Endothelial cell (in vitro differentiated cells): ENCODE measurements around the gene ANK2. TPM values are rescaled to one million over a fixed set of nuclear protein-coding genes. Genes with fewer than 3 reads are reported as not detected.

Experiments used
- DNase-seq: peaks from one replicate; pipeline ENCODE4 v3.0.0; 2021; ENCODE audit warnings: low spot score
- H3K27ac Mint-ChIP-seq: one replicate; pipeline ENCODE4 v1.8.0; 2021; ENCODE audit warnings: mixed read lengths, inconsistent platforms; ENCODE audit not compliant: unreplicated experiment
- H3K27me3 Mint-ChIP-seq: one replicate; pipeline ENCODE4 v1.8.0; 2021; ENCODE audit warnings: mild to moderate bottlenecking, moderate library complexity, mixed read lengths, inconsistent platforms; ENCODE audit not compliant: unreplicated experiment
- H3K36me3 Mint-ChIP-seq: one replicate; pipeline ENCODE4 v1.8.0; 2021; ENCODE audit warnings: mild to moderate bottlenecking, low read depth, mixed read lengths, inconsistent platforms; ENCODE audit not compliant: unreplicated experiment
- H3K4me1 Mint-ChIP-seq: one replicate; pipeline ENCODE4 v1.8.0; 2021; ENCODE audit warnings: mild to moderate bottlenecking, mixed read lengths, inconsistent platforms; ENCODE audit not compliant: unreplicated experiment
- H3K4me3 Mint-ChIP-seq: one replicate; pipeline ENCODE4 v1.8.0; 2021; ENCODE audit warnings: mild to moderate bottlenecking, mixed read lengths, inconsistent platforms; ENCODE audit not compliant: unreplicated experiment
- H3K9me3 Mint-ChIP-seq: one replicate; pipeline ENCODE4 v1.8.0; 2021; ENCODE audit warnings: mixed read lengths, inconsistent platforms; ENCODE audit not compliant: unreplicated experiment
- CTCF ChIP-seq: fragments of 200-600 bp; sonication (generic); IDR thresholded peaks from one replicate; pipeline ENCODE4 v1.5.0; 2021; ENCODE audit warnings: antibody characterized with exemption; ENCODE audit not compliant: unreplicated experiment
- total RNA-seq: library from RNA; stranded (reverse); fragmentation: NEBNext Ultra II Directional; extraction: Animal tissue kit (Norgen Biotek cat#: 25700); gene quantifications from one replicate; pipeline ENCODE4 v1.2.1, GENCODE V29; 2021; ENCODE audit not compliant: unreplicated experiment

Gene ANK2
- total RNA-seq, 1 donor from 2014 or later = 47.2 TPM

- no peak overlapping the region for H3K27ac Mint-ChIP-seq
- DNase-seq = no peak
- H3K4me1 Mint-ChIP-seq = no peaks in the 10 kb centered on the region
- no peak overlapping the region for H3K4me3 Mint-ChIP-seq
- TF ChIP-seq CTCF = no peak
- no peaks in the 10 kb centered on the region for H3K27me3 Mint-ChIP-seq
- H3K9me3 Mint-ChIP-seq = no peaks in the 10 kb centered on the region
- H3K36me3 Mint-ChIP-seq = peaks cover 17% of the 10 kb centered on the region
Observed at GRCh38 chr4:113358784-113359183, 309.3 kb downstream of the ANK2 start.

- Mint-ChIP-seq H3K36me3 (peaks cover 4% of the 10 kb centered on the region), H3K9me3 (no peaks in the 10 kb centered on the region), H3K27ac (no peak overlapping the region), H3K4me3 (no peak overlapping the region), H3K27me3 (no peaks in the 10 kb centered on the region), H3K4me1 (no peaks in the 10 kb centered on the region)
- no peak for DNase-seq
- TF ChIP-seq CTCF = no peak
Observed at GRCh38 chr4:113365377-113365776, 315.9 kb downstream of the ANK2 start.

GRCh38 chr4:113368056-113368455 lies 318.6 kb downstream of the ANK2 start:
- no peaks in the 10 kb centered on the region for H3K4me1 Mint-ChIP-seq
- no peaks in the 10 kb centered on the region for H3K27me3 Mint-ChIP-seq
- H3K9me3 Mint-ChIP-seq = no peaks in the 10 kb centered on the region
- H3K36me3 Mint-ChIP-seq = peaks cover 4% of the 10 kb centered on the region
- no peak overlapping the region for H3K27ac Mint-ChIP-seq
- no peak overlapping the region for H3K4me3 Mint-ChIP-seq
- no peak for DNase-seq
- TF ChIP-seq CTCF = no peak

- H3K27me3 Mint-ChIP-seq = no peaks in the 10 kb centered on the region
- no peak overlapping the region for H3K4me3 Mint-ChIP-seq
- no peak for TF ChIP-seq CTCF
- no peak for DNase-seq
- no peak overlapping the region for H3K27ac Mint-ChIP-seq
- no peaks in the 10 kb centered on the region for H3K4me1 Mint-ChIP-seq
- H3K9me3 Mint-ChIP-seq = no peaks in the 10 kb centered on the region
- H3K36me3 Mint-ChIP-seq = peaks cover 5% of the 10 kb centered on the region
Observed at GRCh38 chr4:113371111-113371510, 321.7 kb downstream of the ANK2 start.

GRCh38 chr4:113375964-113376666 lies 326.7 kb downstream of the ANK2 start:
- Mint-ChIP-seq H3K4me1 (no peaks in the 10 kb centered on the region), H3K27me3 (no peaks in the 10 kb centered on the region), H3K9me3 (no peaks in the 10 kb centered on the region), H3K27ac (no peak overlapping the region), H3K4me3 (no peak overlapping the region), H3K36me3 (peaks cover 5% of the 10 kb centered on the region)
- DNase-seq = no peak
- TF ChIP-seq CTCF = no peak
